ENCODE measurements around the gene PRKG1.
A peak's percentile ranks its signal among the peaks of the same experiment; 100 is the strongest.

PRKG1 gene

GRCh38 chr10:51342381-51342780 lies 268.1 kb downstream of the PRKG1 start:
- H3K4me3 ChIP-seq (ENCODE audit: low read length), result no peak overlapping the region
- H3K4me1 ChIP-seq (ENCODE audit: control insufficient read depth, insufficient read depth, low read length), result no peaks in the 10 kb centered on the region
- DNase-seq (ENCODE audit: low read depth), result no peak
- H3K9me3 ChIP-seq (ENCODE audit: control insufficient read depth, low read length), result no peaks in the 10 kb centered on the region
- no peaks in the 10 kb centered on the region for H3K27me3 ChIP-seq (replicated peaks; ENCODE audit: control insufficient read depth, insufficient read depth, low read length)
- H3K9ac ChIP-seq (ENCODE audit: low read length), result no peak overlapping the region
- H3K36me3 ChIP-seq (ENCODE audit: control insufficient read depth, insufficient read depth, low read length, severe bottlenecking), result no peaks in the 10 kb centered on the region

- no peak for DNase-seq (ENCODE audit: low read depth)
- no peaks in the 10 kb centered on the region for H3K4me1 ChIP-seq (ENCODE audit: control insufficient read depth, insufficient read depth, low read length)
- no peaks in the 10 kb centered on the region for H3K9me3 ChIP-seq (ENCODE audit: control insufficient read depth, low read length)
- H3K4me3 ChIP-seq (ENCODE audit: low read length), result no peak overlapping the region
- H3K9ac ChIP-seq (ENCODE audit: low read length), result no peak overlapping the region
- H3K27me3 ChIP-seq (replicated peaks; ENCODE audit: control insufficient read depth, insufficient read depth, low read length), result no peaks in the 10 kb centered on the region
- no peaks in the 10 kb centered on the region for H3K36me3 ChIP-seq (ENCODE audit: control insufficient read depth, insufficient read depth, low read length, severe bottlenecking)
These were observed 269.1 kb downstream of the PRKG1 start for GRCh38 chr10:51343391-51343790.

- no peaks in the 10 kb centered on the region for H3K36me3 ChIP-seq (ENCODE audit: control insufficient read depth, insufficient read depth, low read length, severe bottlenecking)
- peak; percentile 25 for DNase-seq (ENCODE audit: low read depth)
- H3K27me3 ChIP-seq (replicated peaks; ENCODE audit: control insufficient read depth, insufficient read depth, low read length), result no peaks in the 10 kb centered on the region
- no peaks in the 10 kb centered on the region for H3K4me1 ChIP-seq (ENCODE audit: control insufficient read depth, insufficient read depth, low read length)
- H3K9ac ChIP-seq (ENCODE audit: low read length), result no peak overlapping the region
- H3K4me3 ChIP-seq (ENCODE audit: low read length), result no peak overlapping the region
- H3K9me3 ChIP-seq (ENCODE audit: control insufficient read depth, low read length), result no peaks in the 10 kb centered on the region
These were observed 270.1 kb downstream of the PRKG1 start for GRCh38 chr10:51344371-51344770.

DNA sequence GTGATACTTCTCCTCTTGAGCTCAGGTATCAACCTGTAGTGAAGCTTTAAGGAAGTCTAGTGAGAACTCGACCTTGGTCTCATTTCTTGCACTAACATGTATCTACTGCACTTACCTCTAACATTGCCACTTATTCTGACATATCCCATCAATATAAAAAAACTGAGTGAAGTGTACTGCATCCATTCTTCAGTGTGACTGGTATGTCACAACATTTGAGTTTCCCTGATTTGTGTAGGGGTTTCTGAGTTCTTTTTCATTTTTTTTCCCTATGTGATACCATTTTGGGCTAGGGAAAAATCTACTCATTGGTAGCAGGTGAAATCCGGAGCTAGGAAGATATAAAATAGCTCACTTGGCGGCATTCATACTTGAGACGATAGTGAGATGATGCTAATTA lies 274.3 kb downstream of the PRKG1 start:
- no peaks in the 10 kb centered on the region for H3K4me1 ChIP-seq (ENCODE audit: control insufficient read depth, insufficient read depth, low read length)
- H3K4me3 ChIP-seq (ENCODE audit: low read length), result no peak overlapping the region
- H3K9me3 ChIP-seq (ENCODE audit: control insufficient read depth, low read length), result no peaks in the 10 kb centered on the region
- no peak overlapping the region for H3K9ac ChIP-seq (ENCODE audit: low read length)
- H3K27me3 ChIP-seq (replicated peaks; ENCODE audit: control insufficient read depth, insufficient read depth, low read length), result no peaks in the 10 kb centered on the region
- no peak for DNase-seq (ENCODE audit: low read depth)
- H3K36me3 ChIP-seq (ENCODE audit: control insufficient read depth, insufficient read depth, low read length, severe bottlenecking), result no peaks in the 10 kb centered on the region

- Histone ChIP-seq H3K4me3 (ENCODE audit: low read length) (no peak overlapping the region), H3K9me3 (ENCODE audit: control insufficient read depth, low read length) (no peaks in the 10 kb centered on the region), H3K9ac (ENCODE audit: low read length) (no peak overlapping the region), H3K36me3 (ENCODE audit: control insufficient read depth, insufficient read depth, low read length, severe bottlenecking) (no peaks in the 10 kb centered on the region), H3K4me1 (ENCODE audit: control insufficient read depth, insufficient read depth, low read length) (no peaks in the 10 kb centered on the region), H3K27me3 (replicated peaks; ENCODE audit: control insufficient read depth, insufficient read depth, low read length) (no peaks in the 10 kb centered on the region)
- no peak for DNase-seq (ENCODE audit: low read depth)
These were observed 282.9 kb downstream of the PRKG1 start for GRCh38 chr10:51357170-51357569.

GRCh38 chr10:51358227-51358626 lies 283.9 kb downstream of the PRKG1 start:
- no peaks in the 10 kb centered on the region for H3K27me3 ChIP-seq (replicated peaks; ENCODE audit: control insufficient read depth, insufficient read depth, low read length)
- H3K4me3 ChIP-seq (ENCODE audit: low read length), result no peak overlapping the region
- DNase-seq (ENCODE audit: low read depth), result no peak
- no peaks in the 10 kb centered on the region for H3K9me3 ChIP-seq (ENCODE audit: control insufficient read depth, low read length)
- no peaks in the 10 kb centered on the region for H3K36me3 ChIP-seq (ENCODE audit: control insufficient read depth, insufficient read depth, low read length, severe bottlenecking)
- H3K4me1 ChIP-seq (ENCODE audit: control insufficient read depth, insufficient read depth, low read length), result no peaks in the 10 kb centered on the region
- no peak overlapping the region for H3K9ac ChIP-seq (ENCODE audit: low read length)

DNA sequence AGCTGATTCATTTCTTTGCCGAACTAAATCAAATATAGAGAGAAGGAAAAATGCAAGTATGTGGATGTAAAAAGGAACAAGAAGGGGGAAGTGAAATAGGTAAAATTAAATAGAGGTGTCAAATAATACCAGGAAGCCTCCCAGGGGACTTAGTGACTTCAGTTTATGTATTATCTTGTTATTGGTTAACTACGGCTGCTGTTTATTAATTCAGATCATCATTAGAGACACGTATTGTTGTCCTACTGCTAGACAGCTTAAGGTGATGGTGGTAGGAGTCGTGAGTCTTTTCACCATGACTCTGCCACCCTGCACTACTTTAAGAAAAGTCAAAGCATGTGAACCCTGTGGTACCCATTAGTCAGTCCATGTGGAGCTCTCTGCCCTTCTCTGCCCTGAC lies 289.1 kb downstream of the PRKG1 start:
- Histone ChIP-seq H3K9ac (ENCODE audit: low read length) (no peak overlapping the region), H3K9me3 (ENCODE audit: control insufficient read depth, low read length) (no peaks in the 10 kb centered on the region), H3K36me3 (ENCODE audit: control insufficient read depth, insufficient read depth, low read length, severe bottlenecking) (no peaks in the 10 kb centered on the region), H3K27me3 (replicated peaks; ENCODE audit: control insufficient read depth, insufficient read depth, low read length) (no peaks in the 10 kb centered on the region), H3K4me1 (ENCODE audit: control insufficient read depth, insufficient read depth, low read length) (peaks cover 17% of the 10 kb centered on the region), H3K4me3 (ENCODE audit: low read length) (no peak overlapping the region)
- no peak for DNase-seq (ENCODE audit: low read depth)

GRCh38 chr10:51364674-51365073 lies 290.4 kb downstream of the PRKG1 start:
- H3K36me3 ChIP-seq (ENCODE audit: control insufficient read depth, insufficient read depth, low read length, severe bottlenecking), result no peaks in the 10 kb centered on the region
- H3K27me3 ChIP-seq (replicated peaks; ENCODE audit: control insufficient read depth, insufficient read depth, low read length), result no peaks in the 10 kb centered on the region
- no peaks in the 10 kb centered on the region for H3K9me3 ChIP-seq (ENCODE audit: control insufficient read depth, low read length)
- DNase-seq (ENCODE audit: low read depth), result no peak
- no peak overlapping the region for H3K4me3 ChIP-seq (ENCODE audit: low read length)
- no peak overlapping the region for H3K9ac ChIP-seq (ENCODE audit: low read length)
- peaks cover 20% of the 10 kb centered on the region for H3K4me1 ChIP-seq (ENCODE audit: control insufficient read depth, insufficient read depth, low read length)

- Histone ChIP-seq H3K9ac (ENCODE audit: low read length) (no peak overlapping the region), H3K4me1 (ENCODE audit: control insufficient read depth, insufficient read depth, low read length) (peaks cover 32% of the 10 kb centered on the region), H3K27me3 (replicated peaks; ENCODE audit: control insufficient read depth, insufficient read depth, low read length) (no peaks in the 10 kb centered on the region), H3K36me3 (ENCODE audit: control insufficient read depth, insufficient read depth, low read length, severe bottlenecking) (no peaks in the 10 kb centered on the region), H3K4me3 (ENCODE audit: low read length) (no peak overlapping the region), H3K9me3 (ENCODE audit: control insufficient read depth, low read length) (no peaks in the 10 kb centered on the region)
- no peak for DNase-seq (ENCODE audit: low read depth)
These were observed 291.8 kb downstream of the PRKG1 start for GRCh38 chr10:51366044-51366443.

GRCh38 chr10:51367127-51367526 lies 292.8 kb downstream of the PRKG1 start:
- no peaks in the 10 kb centered on the region for H3K9me3 ChIP-seq (ENCODE audit: control insufficient read depth, low read length)
- H3K36me3 ChIP-seq (ENCODE audit: control insufficient read depth, insufficient read depth, low read length, severe bottlenecking), result no peaks in the 10 kb centered on the region
- H3K4me3 ChIP-seq (ENCODE audit: low read length), result peak overlapping the region; percentile 81

GRCh38 chr10:51367694-51368093 lies 293.4 kb downstream of the PRKG1 start:
- no peaks in the 10 kb centered on the region for H3K9me3 ChIP-seq (ENCODE audit: control insufficient read depth, low read length)
- no peaks in the 10 kb centered on the region for H3K36me3 ChIP-seq (ENCODE audit: control insufficient read depth, insufficient read depth, low read length, severe bottlenecking)
- H3K4me1 ChIP-seq (ENCODE audit: control insufficient read depth, insufficient read depth, low read length), result peaks cover 36% of the 10 kb centered on the region
- peak overlapping the region; percentile 81 for H3K4me3 ChIP-seq (ENCODE audit: low read length)
- peak overlapping the region; percentile 76 for H3K9ac ChIP-seq (ENCODE audit: low read length)
- H3K27me3 ChIP-seq (replicated peaks; ENCODE audit: control insufficient read depth, insufficient read depth, low read length), result no peaks in the 10 kb centered on the region
- no peak for DNase-seq (ENCODE audit: low read depth)

More at GRCh38 chr10:51367127-51367526, 292.8 kb downstream of the PRKG1 start:
- no peak for DNase-seq (ENCODE audit: low read depth)
- Histone ChIP-seq H3K4me1 (ENCODE audit: control insufficient read depth, insufficient read depth, low read length) (peaks cover 36% of the 10 kb centered on the region), H3K9ac (ENCODE audit: low read length) (peak overlapping the region; percentile 76), H3K27me3 (replicated peaks; ENCODE audit: control insufficient read depth, insufficient read depth, low read length) (no peaks in the 10 kb centered on the region)

- DNase-seq (ENCODE audit: low read depth), result no peak
- Histone ChIP-seq H3K27me3 (replicated peaks; ENCODE audit: control insufficient read depth, insufficient read depth, low read length) (no peaks in the 10 kb centered on the region), H3K4me1 (ENCODE audit: control insufficient read depth, insufficient read depth, low read length) (peaks cover 36% of the 10 kb centered on the region), H3K4me3 (ENCODE audit: low read length) (no peak overlapping the region), H3K9ac (ENCODE audit: low read length) (no peak overlapping the region), H3K9me3 (ENCODE audit: control insufficient read depth, low read length) (no peaks in the 10 kb centered on the region), H3K36me3 (ENCODE audit: control insufficient read depth, insufficient read depth, low read length, severe bottlenecking) (no peaks in the 10 kb centered on the region)
These were observed 294.7 kb downstream of the PRKG1 start for GRCh38 chr10:51368943-51369342.

All from adipocyte (in vitro differentiated cells).